Activated CD8-positive, alpha-beta memory T cell treated with anti-CD3 and anti-CD28 coated beads, Interleukin-2, amount 50 U/mL, for 4 hours (primary cell): ENCODE data around the gene E4F1.

Experiments
- DNase-seq: peaks from one replicate; pipeline ENCODE4 v3.0.0-alpha.2; 2020

The E4F1 gene

DNA sequence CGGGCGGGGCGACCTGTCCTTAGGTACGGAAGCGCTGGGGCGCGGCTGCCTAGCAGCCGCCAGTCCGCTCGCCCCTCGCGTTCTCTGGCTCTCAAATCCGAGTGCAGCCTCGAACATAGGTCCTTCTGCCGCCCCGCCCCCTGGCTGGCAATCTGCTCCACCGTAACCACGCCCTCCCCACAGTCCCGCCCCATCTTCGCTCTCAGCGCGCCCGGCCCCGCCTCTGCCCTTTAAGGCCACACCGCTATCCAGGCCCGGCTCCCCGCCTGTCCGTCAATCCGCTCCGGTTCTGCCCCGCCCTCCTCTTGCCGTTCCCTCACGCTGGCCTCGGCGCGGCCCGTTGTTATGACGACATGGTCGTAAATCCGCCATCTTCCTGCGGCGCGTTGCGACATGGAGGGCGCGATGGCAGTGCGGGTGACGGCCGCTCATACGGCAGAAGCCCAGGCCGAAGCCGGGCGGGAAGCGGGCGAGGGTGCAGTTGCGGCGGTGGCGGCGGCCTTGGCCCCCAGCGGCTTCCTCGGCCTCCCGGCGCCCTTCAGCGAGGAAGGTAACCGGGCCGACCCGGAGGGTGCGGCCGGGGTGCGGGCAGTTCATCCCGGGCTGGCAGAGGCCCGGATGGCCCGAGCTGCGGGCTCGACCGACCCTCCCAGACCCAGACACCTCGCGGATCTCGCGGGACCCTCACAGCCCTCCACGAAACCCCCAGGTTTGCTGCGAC lies at the start of gene E4F1:
TSS of gene E4F1 (plus strand) at position 371 of the 721 bp plus-strand sequence. CDS start at position 394, 23 bp downstream.
- peak; percentile 99 for DNase-seq

- no peak for DNase-seq
These were observed 49.5 kb upstream of the E4F1 start for GRCh38 chr16:2173916-2174315.

GRCh38 chr16:2174396-2175131 lies 48.8 kb upstream of the E4F1 start:
- DNase-seq, result no peak

DNA sequence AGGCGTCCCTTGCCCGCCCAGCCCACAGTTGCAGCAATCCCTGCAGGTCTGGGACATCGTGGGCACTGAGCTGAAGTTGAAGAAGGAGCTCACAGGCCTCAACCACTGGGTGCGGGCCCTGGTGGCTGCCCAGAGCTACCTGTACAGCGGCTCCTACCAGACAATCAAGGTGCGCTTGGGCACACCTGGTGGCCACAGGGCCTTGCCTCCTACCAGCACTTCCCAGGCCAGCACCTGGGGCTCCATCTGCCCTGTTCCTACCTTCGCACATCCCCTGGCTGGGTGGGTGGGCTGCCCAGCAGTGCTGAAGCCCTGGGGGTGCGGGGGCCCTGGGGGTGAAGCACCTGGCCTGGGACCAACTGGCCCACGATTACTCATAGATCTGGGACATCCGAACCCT lies 47.9 kb upstream of the E4F1 start:
- no peak for DNase-seq

- DNase-seq, result no peak
These were observed 47.3 kb upstream of the E4F1 start for GRCh38 chr16:2176047-2176446.

- no peak for DNase-seq
These were observed 46.3 kb upstream of the E4F1 start for GRCh38 chr16:2177101-2177500.

- DNase-seq, result no peak
These were observed 45.8 kb upstream of the E4F1 start for GRCh38 chr16:2177561-2177960.

- DNase-seq, result no peak
These were observed 44.9 kb upstream of the E4F1 start for GRCh38 chr16:2178321-2179106.

- no peak for DNase-seq
These were observed 44.3 kb upstream of the E4F1 start for GRCh38 chr16:2179107-2179501.

DNA sequence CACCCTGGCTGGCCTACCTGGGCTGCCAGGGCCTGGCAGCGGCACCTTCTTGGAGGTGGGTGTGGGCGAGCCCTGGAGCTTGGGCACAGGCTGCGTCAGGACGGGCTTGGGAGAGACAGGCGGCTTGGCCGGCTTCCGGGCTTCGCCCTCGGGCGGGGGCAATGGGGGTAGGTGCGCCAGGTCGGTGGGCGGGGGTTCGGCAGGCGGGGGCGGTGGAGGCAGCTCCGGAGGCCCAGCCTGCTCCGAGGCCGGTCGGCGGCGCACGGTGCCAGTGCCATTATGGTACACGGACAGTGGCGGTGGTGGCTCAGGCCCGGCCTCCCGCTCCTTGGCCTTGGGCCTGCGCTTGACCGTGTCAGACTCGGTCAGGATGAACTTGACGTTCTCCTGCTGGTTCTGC lies 43.8 kb upstream of the E4F1 start:
- no peak for DNase-seq

DNA sequence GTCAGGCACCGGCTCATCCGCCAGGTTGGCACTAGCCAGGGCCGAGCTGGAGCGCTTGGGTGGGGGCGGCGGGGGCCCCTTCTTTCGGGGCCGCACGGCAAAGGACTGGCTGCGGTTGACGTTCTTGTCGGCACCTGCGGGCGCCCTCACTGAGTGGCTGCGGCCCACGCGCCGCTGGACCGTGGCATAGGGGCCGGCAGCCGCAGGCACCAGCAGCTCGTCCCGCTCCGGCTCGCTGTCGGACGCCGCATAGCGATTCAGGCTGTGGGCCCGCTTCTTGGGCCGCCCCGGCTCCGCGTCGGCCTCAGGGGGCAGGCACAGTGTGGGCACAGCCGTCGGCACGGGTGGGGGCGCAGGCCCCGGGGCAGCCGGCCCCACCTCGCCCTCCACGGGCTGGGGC lies 42.9 kb upstream of the E4F1 start:
- DNase-seq, result no peak

DNA sequence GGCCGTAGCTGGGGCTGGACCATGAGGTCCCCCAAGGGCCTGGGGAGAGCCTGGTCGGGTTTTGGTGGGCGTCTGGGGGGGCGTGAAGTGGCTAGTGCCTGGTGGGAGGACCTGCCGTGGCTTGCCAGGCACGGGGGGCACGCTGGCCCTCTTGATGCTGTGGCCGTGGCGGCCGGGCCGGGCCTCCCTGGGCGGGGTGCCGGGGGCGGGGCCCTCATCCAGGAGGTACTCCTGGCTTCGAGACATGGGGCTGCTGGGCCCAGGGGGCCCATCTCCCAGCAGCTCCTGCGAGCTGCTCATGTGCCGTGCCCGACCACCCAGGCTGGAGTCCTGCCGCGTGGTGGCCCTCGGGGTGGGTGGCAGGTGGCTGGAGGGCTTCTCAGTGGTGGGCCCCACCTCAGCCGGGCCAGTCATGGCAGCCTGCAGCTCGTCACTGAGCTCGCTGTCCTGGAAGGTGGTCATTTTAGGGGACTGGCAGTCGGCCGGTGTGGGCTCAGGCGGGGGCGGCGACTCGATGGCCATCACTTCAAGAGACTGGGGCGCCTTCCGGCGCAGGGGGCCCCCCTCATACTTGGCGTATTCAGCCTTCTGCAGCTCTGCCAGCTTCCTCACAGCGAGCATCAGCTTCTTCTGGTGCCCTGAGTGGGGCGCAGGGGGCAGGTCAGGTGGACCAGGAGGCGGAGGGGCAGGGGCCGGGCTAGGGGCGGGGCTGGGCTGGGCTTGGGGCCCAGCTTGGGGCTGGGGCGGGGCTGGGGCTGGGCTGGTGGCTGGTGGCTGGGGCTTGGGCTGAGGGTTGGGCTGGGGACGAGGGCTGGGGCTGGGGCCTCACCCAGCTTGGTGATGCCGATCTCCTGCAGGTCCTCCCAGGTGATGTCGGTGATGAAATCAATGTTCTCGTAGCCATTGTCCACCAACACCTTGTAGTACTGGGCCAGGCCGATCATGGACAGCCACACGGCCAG lies 42.1 kb upstream of the E4F1 start:
- no peak for DNase-seq

DNA sequence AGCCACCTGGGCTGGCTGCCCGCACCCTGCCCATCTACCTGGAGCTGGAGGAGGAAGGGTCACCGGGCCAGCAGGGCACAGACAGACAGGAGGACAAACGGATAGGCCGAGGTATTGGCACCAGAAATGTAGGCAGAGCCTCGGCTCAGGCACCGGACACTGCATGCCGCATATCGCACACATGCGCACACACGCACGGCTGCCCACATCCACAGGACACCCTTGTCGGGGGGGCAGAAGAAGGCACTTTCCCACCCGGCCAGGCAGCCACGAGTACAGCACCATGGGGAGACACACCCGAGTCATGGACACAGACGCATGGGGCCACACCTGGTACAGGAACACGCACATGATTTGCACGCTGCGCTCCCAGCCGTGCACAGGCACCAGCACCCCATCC lies 41.4 kb upstream of the E4F1 start:
- DNase-seq, result no peak

DNA sequence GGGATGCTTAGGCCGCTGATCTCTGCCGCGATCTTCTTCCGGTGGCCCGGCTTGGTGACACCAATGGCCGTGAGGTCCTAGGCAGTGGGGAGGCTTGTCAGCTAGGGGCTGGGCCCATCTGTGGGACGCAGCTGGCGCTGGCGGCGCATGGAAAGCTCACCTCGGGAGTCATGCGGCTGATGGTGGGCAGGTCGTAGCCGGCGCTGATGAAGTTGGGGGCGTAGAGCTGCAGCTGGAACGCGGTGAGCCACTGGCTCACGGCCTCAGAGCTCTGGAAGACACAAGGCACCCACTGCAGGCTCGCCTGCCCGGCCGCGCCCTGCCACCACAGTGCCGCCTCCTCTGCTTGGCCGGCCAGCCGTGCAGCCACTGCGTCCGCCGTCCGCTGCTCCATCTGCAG lies 39.7 kb upstream of the E4F1 start:
- DNase-seq, result no peak

- DNase-seq, result no peak
These were observed 39.0 kb upstream of the E4F1 start for GRCh38 chr16:2184346-2184745.

DNA sequence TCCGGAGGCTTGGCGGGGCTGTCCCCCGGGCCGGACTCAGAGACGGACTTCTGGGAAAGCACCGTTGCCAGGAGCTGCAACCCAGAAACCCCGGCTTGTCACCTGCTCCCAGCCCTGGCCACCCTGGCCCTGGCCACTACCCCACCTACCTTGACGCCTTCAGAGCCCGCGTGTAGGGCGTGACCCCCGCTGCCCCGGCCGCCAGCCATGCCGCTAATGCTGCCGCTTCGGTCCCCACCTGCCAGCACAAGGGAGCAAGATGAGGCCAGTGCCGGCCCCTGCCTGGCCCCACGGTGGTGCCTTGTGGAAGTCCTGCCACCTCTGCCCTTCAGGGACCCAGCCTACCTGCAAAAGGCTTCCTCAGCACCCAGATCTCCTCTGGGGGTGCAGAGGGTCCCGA lies 38.4 kb upstream of the E4F1 start:
- no peak for DNase-seq

DNA sequence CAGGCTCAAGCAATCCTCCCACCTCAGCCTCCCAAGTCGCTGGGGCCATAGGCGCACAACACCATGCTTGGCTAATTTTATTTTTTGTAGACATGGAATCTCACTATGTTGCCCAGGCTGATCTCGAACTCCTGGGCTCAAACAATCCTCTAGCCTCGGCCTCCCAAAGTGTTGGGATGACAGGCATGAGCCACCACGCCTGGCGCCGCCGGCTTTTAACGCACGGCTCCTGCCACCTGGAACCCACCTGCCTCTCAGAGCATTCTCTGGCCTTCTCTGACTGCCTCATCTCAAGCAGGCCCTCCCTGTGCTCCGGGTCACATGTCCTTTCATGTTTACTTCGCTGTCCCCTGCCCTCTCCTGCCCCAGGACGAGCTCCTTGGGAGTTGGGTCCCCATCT lies 37.3 kb upstream of the E4F1 start:
- DNase-seq, result no peak

DNA sequence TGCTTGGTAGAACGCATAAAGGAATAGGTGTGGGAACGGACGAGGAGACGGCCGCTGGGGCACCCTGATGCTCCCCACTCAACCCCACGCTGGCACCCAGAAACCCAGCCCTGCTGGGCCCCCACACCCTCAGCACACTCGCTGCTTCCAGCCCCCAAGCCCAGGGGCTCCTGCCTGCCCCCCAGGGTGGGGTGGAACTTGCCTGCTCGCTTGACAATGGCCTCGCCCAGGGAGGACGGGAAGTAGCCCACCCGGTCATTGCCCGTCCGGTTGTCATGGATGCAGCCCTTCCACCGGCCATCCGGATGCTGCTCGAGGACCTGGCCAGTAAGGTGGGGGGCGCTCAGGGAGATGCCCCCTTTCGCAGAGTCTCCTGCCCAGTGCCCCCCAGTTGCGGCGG lies 36.9 kb upstream of the E4F1 start:
- DNase-seq, result no peak

DNA sequence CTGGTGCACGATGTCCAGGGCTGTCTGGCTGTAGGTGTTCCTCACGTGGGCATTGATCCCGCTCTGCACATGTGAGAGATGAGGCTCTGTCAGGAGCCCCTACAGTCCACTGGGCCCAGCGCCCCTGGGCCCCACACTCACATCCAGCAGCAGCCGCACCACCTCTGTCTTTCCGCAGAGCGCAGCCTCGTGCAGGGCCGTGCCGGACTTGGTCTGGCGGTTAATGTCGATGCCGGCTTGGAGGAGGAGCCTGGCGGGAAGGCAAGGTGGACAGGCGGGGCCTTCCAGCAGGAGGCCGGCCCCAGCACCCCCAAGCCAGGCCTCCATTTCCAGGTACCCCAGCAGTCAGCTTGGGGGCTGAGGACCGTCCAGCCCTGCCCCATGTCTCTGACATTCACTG lies 36.2 kb upstream of the E4F1 start:
- no peak for DNase-seq

DNA sequence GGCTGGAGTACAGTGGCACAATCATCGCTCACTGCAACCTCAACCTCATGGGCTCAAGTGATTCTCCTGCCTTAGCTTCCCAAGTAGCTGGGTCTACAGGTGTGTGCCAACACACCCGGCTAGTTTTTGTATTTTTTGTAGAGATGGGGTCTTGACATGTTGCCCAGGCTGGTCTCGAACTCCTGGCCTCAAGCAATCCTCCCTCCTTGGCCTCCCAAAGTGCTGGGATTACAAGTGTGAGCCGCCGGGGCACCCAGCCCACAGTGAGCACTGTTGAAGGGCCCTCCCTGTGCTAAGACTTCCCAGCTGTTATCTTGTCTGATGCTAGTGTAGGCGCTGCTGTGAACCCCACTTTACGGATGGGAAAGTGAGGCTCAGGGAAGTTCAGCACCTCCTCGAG lies 35.0 kb upstream of the E4F1 start:
- DNase-seq, result no peak

DNA sequence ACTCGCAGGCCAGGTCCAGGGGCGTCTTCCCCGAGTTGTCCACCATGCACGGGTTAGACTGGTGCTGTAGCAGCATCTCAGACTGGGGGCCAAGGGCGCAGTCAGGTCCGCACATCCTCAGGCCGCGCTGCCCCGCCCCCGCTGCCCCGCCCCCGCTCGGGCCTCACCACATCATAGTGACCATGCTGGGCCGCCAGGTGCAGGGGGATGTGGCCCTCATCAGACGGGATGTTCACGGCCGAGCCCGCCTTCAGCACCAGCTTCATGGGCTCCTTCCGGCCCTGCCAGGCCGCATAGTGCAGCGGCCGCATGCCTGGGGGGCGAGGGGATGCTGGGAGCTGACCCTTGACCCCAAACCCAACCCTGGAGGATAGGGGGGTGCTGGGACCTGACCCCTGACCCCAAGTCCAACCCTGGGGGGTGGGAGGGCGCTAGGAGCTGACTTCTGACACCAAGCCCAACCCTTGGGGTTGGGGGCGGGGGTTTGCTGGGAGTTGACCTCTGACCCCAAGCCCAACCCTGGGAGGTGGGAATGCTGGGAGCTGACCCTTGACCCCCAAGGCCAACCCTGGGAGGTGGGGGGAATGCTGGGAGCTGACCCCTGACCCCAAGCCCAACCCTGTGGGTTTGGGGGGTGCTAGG lies 34.0 kb upstream of the E4F1 start:
- DNase-seq, result no peak

GRCh38 chr16:2190002-2190658 lies 33.3 kb upstream of the E4F1 start:
- no peak for DNase-seq
